ENCODE data around the gene LOX.

The LOX gene, protein sequence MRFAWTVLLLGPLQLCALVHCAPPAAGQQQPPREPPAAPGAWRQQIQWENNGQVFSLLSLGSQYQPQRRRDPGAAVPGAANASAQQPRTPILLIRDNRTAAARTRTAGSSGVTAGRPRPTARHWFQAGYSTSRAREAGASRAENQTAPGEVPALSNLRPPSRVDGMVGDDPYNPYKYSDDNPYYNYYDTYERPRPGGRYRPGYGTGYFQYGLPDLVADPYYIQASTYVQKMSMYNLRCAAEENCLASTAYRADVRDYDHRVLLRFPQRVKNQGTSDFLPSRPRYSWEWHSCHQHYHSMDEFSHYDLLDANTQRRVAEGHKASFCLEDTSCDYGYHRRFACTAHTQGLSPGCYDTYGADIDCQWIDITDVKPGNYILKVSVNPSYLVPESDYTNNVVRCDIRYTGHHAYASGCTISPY
- total RNA-seq, result 0 to 0.13 reads per million in 2 donors

DNA sequence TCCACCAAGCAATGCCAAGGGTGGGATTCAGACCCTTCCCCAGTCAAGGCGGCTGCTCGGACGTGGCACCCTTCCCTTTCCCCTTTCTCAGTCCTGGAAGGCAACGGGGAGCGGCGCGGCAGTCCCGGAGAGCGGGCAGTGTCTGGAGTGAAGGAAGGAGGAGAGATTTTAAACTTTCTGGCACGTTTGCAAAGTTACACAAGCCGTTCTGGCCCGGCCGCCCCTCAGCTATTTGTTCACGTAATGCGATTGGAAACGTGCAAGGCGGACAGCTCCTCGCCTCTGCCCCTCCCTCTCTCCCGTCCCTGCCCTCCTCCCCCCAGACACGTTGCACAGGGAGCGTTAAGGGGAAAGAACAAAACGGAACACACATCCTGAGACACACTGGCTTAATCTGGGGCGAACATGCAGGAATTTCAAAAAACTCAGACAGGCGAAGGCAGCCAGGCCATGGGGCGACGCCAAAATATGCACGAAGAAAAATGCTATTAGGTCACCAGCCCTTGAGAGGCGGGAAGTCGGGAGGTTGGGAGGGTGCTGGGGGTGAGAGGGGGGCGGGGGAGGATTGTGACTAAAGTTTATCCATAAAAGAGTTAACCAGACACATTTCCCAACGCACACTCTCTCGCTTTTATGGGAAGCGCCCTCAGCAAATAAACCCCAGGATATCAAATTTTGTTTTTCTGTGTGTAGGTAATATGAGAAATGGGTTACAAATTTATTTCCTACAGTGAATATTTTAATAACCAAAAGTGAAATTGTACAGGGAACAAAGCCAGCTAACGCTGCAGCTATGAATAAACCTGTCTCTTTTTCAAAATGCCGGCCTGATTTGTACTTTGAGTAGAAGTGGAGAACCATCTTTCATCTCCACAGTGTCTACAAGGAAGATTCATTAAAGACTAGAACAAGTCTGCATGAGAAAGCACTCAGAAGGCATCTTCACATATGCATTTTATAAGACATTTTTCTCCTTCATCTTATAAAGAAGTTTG, at the start of gene LOX:
Gene LOX, minus strand, starts transcription at position 144 of the 995 bp plus-strand sequence. CDS start 274 bp downstream, outside the sequence.
- no peak for DNase-seq

GRCh38 chr5:122126756-122127321, 48.8 kb upstream of the LOX start:
- no peak for DNase-seq

DNA sequence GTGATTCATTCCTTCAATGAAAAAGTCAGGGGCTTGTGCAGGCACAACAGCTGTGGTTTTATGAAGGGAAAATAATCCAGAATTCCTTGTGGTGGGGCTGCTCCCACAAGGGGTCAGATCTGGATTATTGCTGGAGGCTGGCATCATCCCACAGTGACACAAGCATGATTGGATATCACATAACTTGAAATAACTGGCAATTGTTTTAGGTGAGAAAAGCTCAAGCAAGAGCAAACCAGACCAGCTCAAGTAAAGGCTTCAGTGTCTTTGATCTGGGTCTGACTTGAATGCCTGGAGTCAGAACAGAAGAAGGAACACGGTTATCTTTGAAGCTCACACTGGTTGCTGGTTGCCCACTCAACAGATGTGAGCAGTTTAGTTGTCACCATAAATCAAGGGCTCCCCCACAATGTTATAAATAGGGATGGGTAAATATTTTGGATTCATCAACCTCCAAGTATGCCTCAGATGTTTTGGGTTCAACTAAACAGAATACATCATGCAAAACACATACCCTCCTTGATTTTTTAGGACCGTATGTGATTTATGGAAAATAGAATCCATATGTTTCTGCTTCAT, 48.2 kb upstream of the LOX start:
- DNase-seq, result no peak

GRCh38 chr5:122124766-122125165, 46.7 kb upstream of the LOX start:
- no peak for DNase-seq

GRCh38 chr5:122121479-122122465, 43.7 kb upstream of the LOX start:
- no peak for DNase-seq

- DNase-seq, result no peak
Observed at GRCh38 chr5:122120957-122121356, 42.9 kb upstream of the LOX start.

DNA sequence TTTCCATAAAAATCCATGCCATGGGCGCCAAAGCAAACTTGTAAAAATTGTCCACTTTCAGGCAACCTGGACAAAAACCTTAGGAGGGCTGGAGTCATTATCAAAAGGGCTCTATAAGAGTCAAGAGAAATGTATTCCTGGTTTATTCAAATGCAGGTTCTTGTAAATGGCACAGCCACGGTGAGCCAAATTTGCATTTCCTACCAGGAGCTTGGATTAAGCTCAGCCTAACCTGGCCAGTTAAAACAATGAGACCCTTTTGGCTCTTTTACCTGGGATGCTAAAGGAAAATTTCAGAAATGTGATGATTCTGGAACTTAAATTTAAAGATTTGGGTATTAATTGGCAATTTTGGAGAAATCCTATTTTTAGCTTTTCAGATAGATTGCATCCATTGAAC, 42.4 kb upstream of the LOX start:
- DNase-seq, result no peak

GRCh38 chr5:122119205-122119604, 41.1 kb upstream of the LOX start:
- DNase-seq, result no peak

DNA sequence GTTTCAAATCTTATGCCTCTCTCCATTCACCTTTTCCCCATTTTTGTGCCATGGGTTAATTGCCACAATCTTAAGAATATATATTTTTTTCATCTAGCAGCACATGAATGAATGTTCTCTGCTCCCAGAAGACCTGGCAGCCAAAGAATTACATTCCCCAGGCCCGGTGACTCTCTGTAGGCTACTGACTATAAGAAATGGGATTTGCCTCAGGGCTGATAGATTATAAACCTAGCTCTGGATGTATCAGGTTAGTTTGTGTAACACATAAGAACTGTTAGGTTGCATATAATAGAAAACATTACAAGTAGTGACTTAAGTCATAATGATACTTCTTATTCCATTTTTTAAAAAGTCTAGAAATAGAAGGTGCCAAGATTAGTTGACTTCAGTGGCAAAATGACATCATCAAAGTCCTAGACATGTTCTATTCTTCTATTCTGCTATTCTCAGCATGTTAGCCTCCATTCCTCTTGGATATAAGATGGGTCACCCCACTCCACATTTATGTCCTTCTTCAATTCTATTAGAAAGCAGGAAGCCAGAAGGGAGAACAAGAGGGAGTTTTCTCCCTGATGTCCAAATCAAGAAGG, 40.4 kb upstream of the LOX start:
- DNase-seq, result no peak

GRCh38 chr5:122114501-122114900, 36.4 kb upstream of the LOX start:
- DNase-seq, result no peak

DNA sequence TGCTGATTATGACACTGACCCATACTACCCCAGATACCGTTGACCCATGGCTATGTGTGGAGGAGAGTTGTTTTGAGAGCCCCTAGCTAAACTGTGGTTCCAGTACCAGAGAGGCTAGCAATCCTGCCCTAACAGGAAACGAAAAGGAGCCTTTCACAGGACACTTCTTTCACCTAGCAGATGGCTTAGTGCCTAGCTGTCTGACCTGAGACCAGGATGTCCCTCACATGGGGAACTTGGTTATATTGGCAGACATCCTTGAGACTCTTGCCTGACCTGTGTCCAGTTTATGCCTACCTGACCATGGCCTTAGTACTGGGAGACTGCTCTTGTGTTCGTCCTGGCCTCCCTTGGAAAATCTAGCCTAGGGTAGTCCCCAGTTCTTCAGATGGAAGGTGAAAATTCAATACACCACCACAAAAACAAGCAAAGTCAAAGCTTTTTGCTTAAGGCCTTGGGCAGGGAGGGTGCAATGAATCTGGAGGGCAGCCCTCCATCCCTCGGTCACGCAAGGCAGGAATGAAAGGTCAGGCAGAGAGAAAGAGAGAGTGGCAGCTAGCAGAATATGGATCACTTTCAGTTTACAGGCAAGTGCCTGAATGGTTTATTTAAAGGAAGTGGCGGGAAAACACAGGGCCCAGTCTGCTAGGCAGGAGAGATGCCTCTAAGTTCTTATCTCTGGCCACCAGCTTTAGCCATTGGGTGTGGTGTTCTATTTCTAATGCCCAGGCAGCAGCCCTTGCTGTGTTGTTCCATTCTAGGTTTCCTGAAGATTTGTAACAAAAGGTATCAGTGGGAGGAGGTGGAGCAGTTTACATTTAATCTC, 34.9 kb upstream of the LOX start:
- DNase-seq, result no peak

GRCh38 chr5:122112063-122112462, 34.0 kb upstream of the LOX start:
- no peak for DNase-seq

DNA sequence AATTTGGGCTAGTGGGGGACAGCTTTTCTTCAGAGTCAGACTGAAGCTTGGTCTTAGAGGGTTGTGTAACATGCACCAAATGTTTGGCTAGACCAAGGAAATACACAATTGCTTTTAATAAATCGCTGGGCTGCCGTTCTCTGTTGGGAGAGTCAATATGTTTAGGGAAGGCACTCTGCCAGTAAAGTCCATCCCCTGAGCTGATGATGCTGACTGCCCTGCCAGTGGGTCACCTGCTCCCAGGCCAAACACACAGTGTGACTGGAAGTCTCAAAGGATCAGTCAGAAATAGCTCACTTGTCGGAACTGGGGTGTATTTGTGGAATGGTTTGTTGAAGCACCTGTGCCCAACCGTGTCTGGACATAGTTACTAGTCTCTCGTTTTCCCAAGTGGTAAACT, 33.4 kb upstream of the LOX start:
- DNase-seq, result no peak

DNA sequence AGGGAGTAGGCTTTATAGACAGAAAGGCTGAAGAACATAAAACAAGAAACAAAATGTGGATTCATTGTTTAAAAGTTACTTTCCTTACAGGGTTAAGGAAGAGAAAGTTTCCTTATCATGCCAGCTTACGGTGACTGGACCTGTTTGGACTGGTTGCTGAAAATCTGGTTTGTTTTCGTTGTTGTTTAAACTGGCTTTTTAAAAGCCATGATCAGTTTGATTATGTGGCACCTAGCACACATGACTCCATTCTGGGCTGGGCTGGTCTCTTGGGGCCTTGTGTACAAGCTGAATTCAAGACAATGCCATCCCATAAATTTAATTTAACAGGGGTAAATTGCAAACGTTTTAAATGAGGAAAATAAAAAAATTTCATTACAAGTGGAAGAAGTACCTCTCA, 32.9 kb upstream of the LOX start:
- DNase-seq, result no peak

- no peak for DNase-seq
Observed at GRCh38 chr5:122107016-122107415, 29.0 kb upstream of the LOX start.

DNA sequence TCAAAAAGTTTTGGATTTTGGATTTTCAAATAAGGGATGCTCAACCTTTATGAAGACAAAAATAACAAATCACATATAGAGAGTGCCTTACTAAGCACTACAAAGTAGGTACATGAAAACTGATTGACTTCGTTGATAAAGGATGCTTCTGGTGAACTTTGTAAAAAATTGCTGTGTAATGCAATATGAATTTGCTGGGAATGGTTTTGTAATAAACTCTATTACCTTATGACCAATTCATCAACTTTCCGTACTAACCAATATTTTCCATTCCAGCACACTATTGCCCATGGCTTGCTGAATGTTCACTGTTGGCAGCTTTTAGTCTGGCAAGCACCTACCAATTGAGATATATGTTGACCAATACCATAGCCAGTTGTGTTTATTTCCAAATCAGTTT, 27.9 kb upstream of the LOX start:
- no peak for DNase-seq

DNA sequence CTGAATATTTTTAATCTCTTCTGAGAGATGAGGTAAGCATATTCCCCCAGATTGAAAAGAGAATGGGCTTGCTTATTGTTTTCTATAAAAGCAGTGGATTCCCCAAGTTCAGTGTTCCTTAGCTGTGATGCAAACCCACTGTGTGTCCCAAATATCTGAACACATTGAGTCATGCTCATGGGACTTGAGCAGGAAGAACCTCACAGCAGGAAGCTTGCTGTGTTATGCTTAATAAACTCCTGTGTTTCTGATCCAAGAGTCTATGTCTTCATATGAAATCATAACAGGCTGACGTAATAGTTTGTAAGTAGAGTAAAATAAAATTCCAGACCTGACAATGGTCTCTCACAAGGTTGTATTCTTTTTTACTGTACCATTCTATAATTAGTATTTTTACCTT, 24.8 kb upstream of the LOX start:
- DNase-seq, result no peak

DNA sequence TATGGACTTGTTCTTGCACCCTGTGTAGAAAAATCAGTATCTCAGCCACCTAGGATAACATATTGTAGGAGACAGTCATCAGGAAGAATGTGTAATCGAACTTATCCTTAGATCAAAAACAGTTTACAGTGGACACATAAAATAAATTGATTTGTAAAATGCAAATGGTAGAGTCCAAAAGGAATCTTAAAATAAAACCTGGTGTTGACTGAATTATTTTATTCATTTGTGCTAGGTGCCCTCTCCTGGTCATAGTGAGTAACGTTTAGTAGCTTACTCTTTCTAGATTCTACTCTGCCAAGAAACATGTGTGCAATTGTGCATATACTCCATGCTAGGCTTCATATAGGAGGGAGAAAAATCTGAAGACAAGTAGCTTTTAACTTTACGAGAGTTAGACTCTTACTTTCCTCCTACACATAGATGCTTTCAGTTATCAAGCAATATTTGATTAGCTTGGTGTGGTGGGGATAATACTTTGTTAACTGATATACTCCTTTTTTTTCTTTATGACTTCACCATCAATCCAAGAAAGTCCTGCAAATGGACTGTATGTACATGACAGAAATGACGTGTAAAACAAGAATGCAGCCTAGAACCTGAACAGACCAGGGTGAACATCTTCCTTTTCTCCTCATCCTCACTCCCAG, 23.7 kb upstream of the LOX start:
- DNase-seq, result no peak

DNA sequence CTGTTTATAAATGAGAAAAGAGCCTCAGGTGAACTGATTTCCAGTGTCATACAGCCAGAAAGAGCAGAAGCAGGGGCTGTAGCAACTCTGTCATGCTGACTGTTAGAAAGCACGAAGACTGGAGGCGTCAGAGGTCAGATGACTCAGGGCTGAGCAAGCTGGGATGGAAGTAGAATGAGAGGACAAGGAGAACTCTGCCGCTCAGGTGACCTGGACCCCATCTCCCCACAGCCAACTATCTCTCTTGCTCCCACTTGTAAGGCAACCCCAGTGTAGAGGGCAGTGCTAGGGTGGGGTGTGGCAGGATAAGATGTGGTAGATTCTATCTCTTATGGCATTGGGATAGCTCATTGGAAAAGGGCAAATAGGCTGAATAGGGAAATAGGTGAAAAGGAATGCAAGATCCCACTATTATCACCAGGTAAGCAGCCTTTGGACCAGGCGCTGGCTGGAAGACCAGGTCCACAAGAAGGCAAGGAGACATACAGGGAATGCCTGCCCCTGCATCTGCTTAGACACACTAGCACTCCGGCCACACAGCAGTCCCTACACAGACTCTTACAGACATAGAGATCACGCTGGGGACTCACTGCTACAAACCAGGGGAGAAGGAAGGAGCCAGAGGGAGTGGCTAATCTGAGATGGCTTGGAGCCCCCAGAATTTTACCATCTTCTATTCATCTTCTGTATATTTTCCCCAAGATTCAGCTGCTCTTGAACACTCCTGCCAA, 21.2 kb upstream of the LOX start:
- no peak for DNase-seq
